Measurements from ENCODE around the gene LBX1.

GRCh38 chr10:101226491-101227428 is 2.5 kb downstream of the LBX1 start:
- TF ChIP-seq CTCF (IDR thresholded peaks at IDR 0.05): no peak
- TF ChIP-seq POLR2A (IDR thresholded peaks at IDR 0.05): no peak

Data from prostate gland (tissue), 2 donors.